Measurements from ENCODE around the gene CPD. TPM values are rescaled to one million over a fixed set of nuclear protein-coding genes. Genes with fewer than 3 reads are reported as not detected.
A peak's percentile ranks its signal among the peaks of the same experiment; 100 is the strongest.

CPD gene
- total and polyA plus RNA-seq, 9 of the 15 experiments (the other 6 are each of a cell fraction or from before 2014, with no cell fraction given) = 4.5 to 24.4 (median 20.4) TPM

DNA sequence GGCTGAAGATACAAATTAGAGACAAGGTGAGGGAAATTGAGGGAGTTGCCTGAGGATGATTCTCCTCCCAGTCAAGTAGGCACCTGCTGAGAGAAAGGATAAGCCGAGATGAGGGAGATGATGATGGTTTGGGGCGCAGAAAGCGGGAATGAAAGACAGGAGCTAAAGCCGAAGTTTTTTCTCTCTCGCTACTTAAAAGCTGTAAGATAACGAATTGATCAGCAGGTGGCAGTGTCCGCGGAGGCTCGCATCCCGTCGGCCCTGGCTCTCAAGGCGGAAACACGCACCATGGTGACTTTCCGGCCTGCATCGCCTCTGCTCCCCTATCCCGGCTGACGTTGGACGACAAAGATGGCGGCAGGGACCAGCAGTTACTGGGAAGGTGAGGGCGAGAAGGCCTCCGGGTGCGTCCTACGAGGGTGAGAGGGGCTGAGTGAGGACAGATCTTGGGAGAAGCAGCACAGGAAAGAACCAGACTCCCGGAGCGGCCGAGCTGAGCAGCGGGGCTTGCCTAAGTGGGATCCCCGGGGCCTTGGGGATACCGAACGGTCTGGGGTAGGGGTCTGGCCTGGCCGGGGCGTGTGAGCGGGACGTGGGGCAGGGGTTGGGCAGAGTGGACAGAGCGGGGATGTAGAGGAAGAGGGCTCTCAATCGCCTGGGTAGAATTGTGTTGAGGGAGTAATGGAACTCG is 98.5 kb downstream of the CPD start, which contains the start of gene GOSR1 (continued):
- TF ChIP-seq, protein P1, sequence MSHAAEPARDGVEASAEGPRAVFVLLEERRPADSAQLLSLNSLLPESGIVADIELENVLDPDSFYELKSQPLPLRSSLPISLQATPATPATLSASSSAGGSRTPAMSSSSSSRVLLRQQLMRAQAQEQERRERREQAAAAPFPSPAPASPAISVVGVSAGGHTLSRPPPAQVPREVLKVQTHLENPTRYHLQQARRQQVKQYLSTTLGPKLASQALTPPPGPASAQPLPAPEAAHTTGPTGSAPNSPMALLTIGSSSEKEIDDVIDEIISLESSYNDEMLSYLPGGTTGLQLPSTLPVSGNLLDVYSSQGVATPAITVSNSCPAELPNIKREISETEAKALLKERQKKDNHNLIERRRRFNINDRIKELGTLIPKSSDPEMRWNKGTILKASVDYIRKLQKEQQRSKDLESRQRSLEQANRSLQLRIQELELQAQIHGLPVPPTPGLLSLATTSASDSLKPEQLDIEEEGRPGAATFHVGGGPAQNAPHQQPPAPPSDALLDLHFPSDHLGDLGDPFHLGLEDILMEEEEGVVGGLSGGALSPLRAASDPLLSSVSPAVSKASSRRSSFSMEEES (CRISPR knock-in tag; IDR thresholded peaks at IDR 0.05) = no peak
- TF ChIP-seq STAG1 (CRISPR knock-in tag; IDR thresholded peaks at IDR 0.05; ENCODE audit: borderline replicate concordance) = 0 out of 2 replicates have a peak, but pooled peaks have one; percentile 33
- peak; percentile 57; the same call in 1 of the 2 replicates for TF ChIP-seq DNMT1 (IDR thresholded peaks at IDR 0.05)
- TF ChIP-seq NR2C2 (CRISPR knock-in tag; IDR thresholded peaks at IDR 0.05) = no peak
- TF ChIP-seq NR2C2 (tag; IDR thresholded peaks at IDR 0.05) = no peak; the same call in 1 of the 2 replicates
- no peak; the same call in 1 of the 2 replicates for TF ChIP-seq TAL1 (IDR thresholded peaks at IDR 0.05)
- TF ChIP-seq LEF1 (IDR thresholded peaks at IDR 0.05) = no peak
- no peak for TF ChIP-seq GATAD2B (IDR thresholded peaks at IDR 0.05; ENCODE audit: borderline replicate concordance)
- TF ChIP-seq DEAF1 (CRISPR knock-in tag; IDR thresholded peaks at IDR 0.05) = no peak
- peak; percentile 69 for TF ChIP-seq RB1 (IDR thresholded peaks at IDR 0.05; ENCODE audit: low read depth)
- TF ChIP-seq ZFP91 (CRISPR knock-in tag; IDR thresholded peaks at IDR 0.05) = no peak
- no peak for TF ChIP-seq TFAM (CRISPR knock-in tag; conservative IDR thresholded peaks at IDR 0.05)
- peak; percentile 16; the same call in 1 of the 2 replicates for TF ChIP-seq TEAD4 (IDR thresholded peaks at IDR 0.05; ENCODE audit: low read length)
- TF ChIP-seq TEAD4 (CRISPR knock-in tag; IDR thresholded peaks at IDR 0.05; ENCODE audit: borderline replicate concordance) = no peak
- peak; percentile 51 for TF ChIP-seq BRD9 (IDR thresholded peaks at IDR 0.05; ENCODE audit: low read depth, partially characterized antibody)
